ENCODE data around the gene PRIM2. TPM values are rescaled to one million over a fixed set of nuclear protein-coding genes. Genes with fewer than 3 reads are reported as not detected.
"Not testable (repeated sequence)": the region's sequence is repeated elsewhere in the genome, so short reads cannot be mapped to it uniquely, and the experiment has no call there.

Gene PRIM2
- total RNA-seq, 1 donor from 2014 or later: 19.7 TPM

- ChIA-PET CTCF (no interaction called here), POLR2A (no interaction called here)
- Mint-ChIP-seq H3K27ac (no peak overlapping the region), H3K4me1 (peaks cover 57% of the 10 kb centered on the region), H3K36me3 (ENCODE audit: low read depth) (peaks cover 4% of the 10 kb centered on the region), H3K9me3 (no peaks in the 10 kb centered on the region), H3K27me3 (no peaks in the 10 kb centered on the region), H3K4me3 (no peak overlapping the region)
- intact Hi-C loops (cut with micrococcal nuclease): no loop called here
- no peak for ATAC-seq (ENCODE audit: low read depth)
- DNase-seq: no peak
- TF ChIP-seq CTCF (IDR thresholded peaks at IDR 0.05): no peak
These were observed 117.5 kb downstream of the PRIM2 start for GRCh38 chr6:57434944-57435343.

DNA sequence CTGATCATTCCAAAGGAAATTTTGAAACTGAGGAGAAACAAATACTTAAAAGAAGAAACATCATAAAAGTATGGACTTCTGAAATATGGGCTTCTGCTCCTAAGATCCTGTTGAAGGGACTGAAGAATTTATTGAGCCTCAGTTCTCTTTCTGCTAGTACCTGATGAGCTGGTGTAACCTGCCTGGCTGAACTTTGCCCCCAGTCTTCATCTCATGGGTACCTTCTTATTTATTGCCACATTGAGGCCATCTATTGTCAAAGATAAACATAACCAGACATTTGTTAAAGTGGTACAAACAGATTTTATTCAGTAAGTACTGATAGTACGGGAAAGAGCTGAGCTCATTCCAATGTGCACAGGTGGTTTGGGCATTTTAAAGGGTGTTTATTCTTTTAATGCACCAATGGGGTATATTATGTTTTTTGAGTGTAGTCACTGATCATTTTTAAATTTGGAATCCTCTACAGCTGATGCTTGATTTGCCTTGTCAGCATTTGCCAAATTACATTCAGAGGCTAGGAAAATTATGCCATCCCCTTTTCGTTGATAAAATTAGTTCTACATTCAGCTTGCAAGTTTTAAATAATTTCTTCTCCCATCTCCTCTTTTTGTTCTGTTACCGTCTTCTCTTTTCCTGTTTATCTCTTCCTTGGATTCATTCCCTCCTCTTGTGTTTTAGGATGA is 118.2 kb downstream of the PRIM2 start:
- intact Hi-C loops (cut with micrococcal nuclease): no loop called here
- Mint-ChIP-seq H3K4me3 (no peak overlapping the region), H3K27me3 (no peaks in the 10 kb centered on the region), H3K9me3 (no peaks in the 10 kb centered on the region), H3K36me3 (ENCODE audit: low read depth) (peaks cover 4% of the 10 kb centered on the region), H3K27ac (peak overlapping the region; percentile 50), H3K4me1 (peaks cover 53% of the 10 kb centered on the region)
- TF ChIP-seq CTCF (IDR thresholded peaks at IDR 0.05): no peak
- CTCF ChIA-PET: no interaction called here
- no peak for ATAC-seq (ENCODE audit: low read depth)
- no peak for DNase-seq
- POLR2A ChIA-PET: no interaction called here

- H3K27me3 Mint-ChIP-seq; H3K4me3 Mint-ChIP-seq; H3K27ac Mint-ChIP-seq; CTCF ChIA-PET; ATAC-seq (ENCODE audit: low read depth); H3K36me3 Mint-ChIP-seq (ENCODE audit: low read depth); intact Hi-C loops (cut with micrococcal nuclease); DNase-seq; POLR2A ChIA-PET; H3K9me3 Mint-ChIP-seq; H3K4me1 Mint-ChIP-seq: not testable (repeated sequence)
These were observed 123.3 kb downstream of the PRIM2 start for GRCh38 chr6:57440735-57441134.

- ATAC-seq (ENCODE audit: low read depth); POLR2A ChIA-PET; DNase-seq; intact Hi-C loops (cut with micrococcal nuclease); H3K27ac Mint-ChIP-seq; H3K4me1 Mint-ChIP-seq; H3K4me3 Mint-ChIP-seq; H3K36me3 Mint-ChIP-seq (ENCODE audit: low read depth); H3K27me3 Mint-ChIP-seq; CTCF ChIA-PET; H3K9me3 Mint-ChIP-seq: not testable (repeated sequence)
These were observed 124.7 kb downstream of the PRIM2 start for GRCh38 chr6:57442133-57442532.

- ATAC-seq (ENCODE audit: low read depth); H3K4me1 Mint-ChIP-seq; H3K27me3 Mint-ChIP-seq; CTCF ChIA-PET; intact Hi-C loops (cut with micrococcal nuclease); DNase-seq; H3K4me3 Mint-ChIP-seq; H3K36me3 Mint-ChIP-seq (ENCODE audit: low read depth); POLR2A ChIA-PET; H3K9me3 Mint-ChIP-seq; H3K27ac Mint-ChIP-seq: not testable (repeated sequence)
These were observed 125.8 kb downstream of the PRIM2 start for GRCh38 chr6:57443181-57443580.

DNA sequence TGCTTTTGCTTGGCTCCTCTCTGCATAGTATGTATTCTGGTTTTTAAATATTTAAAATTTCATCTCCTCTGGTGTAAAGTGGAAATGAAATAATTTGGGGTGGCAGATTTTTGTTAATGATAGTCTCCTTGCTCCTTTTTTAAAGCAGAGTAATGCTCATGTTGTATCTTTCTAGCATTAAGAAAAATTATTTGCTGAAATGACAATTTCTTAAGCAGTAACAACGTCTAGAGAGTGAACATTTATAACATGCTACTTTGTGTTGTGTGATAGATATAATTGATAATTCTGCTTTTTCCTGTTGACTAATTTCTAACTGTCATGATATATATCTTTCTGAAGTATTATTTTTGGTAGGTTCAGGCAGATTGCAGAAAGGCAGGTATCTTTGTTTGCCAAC is 127.4 kb downstream of the PRIM2 start:
- POLR2A ChIA-PET; DNase-seq; ATAC-seq (ENCODE audit: low read depth); H3K9me3 Mint-ChIP-seq; intact Hi-C loops (cut with micrococcal nuclease); CTCF ChIA-PET; H3K4me1 Mint-ChIP-seq; H3K36me3 Mint-ChIP-seq (ENCODE audit: low read depth); H3K27me3 Mint-ChIP-seq; H3K27ac Mint-ChIP-seq; H3K4me3 Mint-ChIP-seq: not testable (repeated sequence)

DNA sequence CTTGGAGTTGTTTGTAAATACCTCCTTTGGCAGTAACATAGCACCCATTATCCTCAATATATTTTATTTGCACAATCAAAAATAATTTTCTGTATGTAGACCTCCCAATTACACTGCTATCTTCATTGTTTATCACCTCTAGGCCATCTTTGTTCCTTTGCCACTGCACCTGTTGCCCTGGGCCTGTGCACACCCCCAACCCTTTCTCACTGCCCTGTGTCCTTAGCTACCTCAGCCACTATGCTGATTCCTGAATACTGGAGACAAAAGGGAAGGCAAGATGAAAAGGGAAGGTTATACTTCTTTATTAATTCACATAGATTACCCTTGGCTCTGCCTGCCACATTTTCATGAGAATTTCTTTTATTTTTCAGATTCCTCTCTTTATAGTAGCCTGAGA is 127.9 kb downstream of the PRIM2 start:
- intact Hi-C loops (cut with micrococcal nuclease); H3K9me3 Mint-ChIP-seq; POLR2A ChIA-PET; H3K27ac Mint-ChIP-seq; H3K36me3 Mint-ChIP-seq (ENCODE audit: low read depth); H3K27me3 Mint-ChIP-seq; H3K4me1 Mint-ChIP-seq; H3K4me3 Mint-ChIP-seq; CTCF ChIA-PET; ATAC-seq (ENCODE audit: low read depth); DNase-seq: not testable (repeated sequence)

GRCh38 chr6:57445790-57446468 is 128.5 kb downstream of the PRIM2 start:
- H3K27me3 Mint-ChIP-seq; intact Hi-C loops (cut with micrococcal nuclease); H3K27ac Mint-ChIP-seq; CTCF ChIA-PET; H3K9me3 Mint-ChIP-seq; H3K4me3 Mint-ChIP-seq; DNase-seq; H3K36me3 Mint-ChIP-seq (ENCODE audit: low read depth); POLR2A ChIA-PET; ATAC-seq (ENCODE audit: low read depth); H3K4me1 Mint-ChIP-seq: not testable (repeated sequence)

DNA sequence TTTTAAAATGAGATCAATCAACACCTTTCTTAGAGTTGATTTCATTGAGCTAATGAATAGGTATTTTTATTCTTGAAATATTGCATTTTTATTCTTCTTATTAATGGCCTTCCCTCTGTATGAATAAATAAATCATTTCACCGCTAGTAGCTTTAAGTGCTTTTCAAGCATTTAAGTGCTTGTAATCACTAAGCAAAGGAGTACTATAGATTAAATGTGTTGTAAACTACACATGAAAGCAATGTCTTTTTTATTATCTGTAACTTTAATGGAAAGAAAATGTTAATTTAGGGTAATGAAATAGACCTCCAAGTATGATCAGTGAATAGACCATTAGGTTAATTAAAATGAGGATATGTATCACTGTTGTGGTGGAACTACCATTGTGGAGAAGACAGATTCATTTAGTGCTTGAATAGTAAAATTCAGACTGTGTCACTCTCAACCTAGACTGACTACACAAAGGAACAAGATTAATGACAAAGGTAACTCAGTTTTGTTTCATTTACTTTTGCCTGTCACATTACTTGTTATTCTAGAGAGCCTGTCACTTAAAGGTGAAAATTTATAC is 132.2 kb downstream of the PRIM2 start:
- H3K4me3 Mint-ChIP-seq; H3K9me3 Mint-ChIP-seq; H3K27me3 Mint-ChIP-seq; DNase-seq; CTCF ChIA-PET; H3K36me3 Mint-ChIP-seq (ENCODE audit: low read depth); ATAC-seq (ENCODE audit: low read depth); H3K4me1 Mint-ChIP-seq; H3K27ac Mint-ChIP-seq; POLR2A ChIA-PET; intact Hi-C loops (cut with micrococcal nuclease): not testable (repeated sequence)

- H3K4me3 Mint-ChIP-seq; ATAC-seq (ENCODE audit: low read depth); H3K27me3 Mint-ChIP-seq; H3K4me1 Mint-ChIP-seq; CTCF ChIA-PET; H3K9me3 Mint-ChIP-seq; DNase-seq; POLR2A ChIA-PET; intact Hi-C loops (cut with micrococcal nuclease); H3K27ac Mint-ChIP-seq: not testable (repeated sequence)
- peaks cover 12% of the 10 kb centered on the region for H3K36me3 Mint-ChIP-seq (ENCODE audit: low read depth)
These were observed 142.4 kb downstream of the PRIM2 start for GRCh38 chr6:57459781-57460180.

Measured in activated B cell treated with CpG ODN at 0.5 μM for 24 hours (primary cell).